GM12864 (cell line): Measurements from ENCODE around the gene RDH11.

Experiments used
- DNase-seq: peaks from one replicate; pipeline ENCODE4 v3.0.0-alpha.2; 2011; ENCODE audit warnings: low read depth
- H3K4me3 ChIP-seq: 2 replicates; pipeline ENCODE4 v1.5.1; 2011; ENCODE audit warnings: mild to moderate bottlenecking, low read depth, low read length, control low read depth
- TF ChIP-seq, protein P1 (sequence below): IDR thresholded peaks from 2 replicates; pipeline ENCODE4 v1.5.1; 2011; ENCODE audit warnings: low read depth, mild to moderate bottlenecking, moderate library complexity, low read length, control low read depth, inconsistent platforms; ENCODE audit errors: missing control alignments

RDH11 gene

DNA sequence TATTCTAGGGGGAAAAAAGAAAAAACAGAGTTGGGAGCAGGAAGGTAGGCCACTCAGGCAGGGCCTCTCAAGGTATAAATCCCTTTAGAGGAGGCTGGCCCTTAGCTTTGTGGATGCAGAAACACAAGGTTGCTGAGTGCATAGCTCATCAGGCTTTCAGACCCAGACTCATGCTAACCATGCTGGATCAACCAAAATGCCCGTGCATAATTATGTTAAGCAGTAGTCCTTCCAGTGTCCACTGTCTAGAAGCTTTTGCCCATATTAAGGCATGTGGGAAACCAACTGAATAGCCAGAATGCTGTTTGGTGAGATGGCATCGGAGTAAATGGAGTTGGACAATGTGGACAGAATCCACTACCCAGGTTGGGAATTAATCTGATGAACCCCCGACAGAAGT lies 56.9 kb downstream of the RDH11 start:
- H3K4me3 ChIP-seq, result no peak overlapping the region
- DNase-seq, result no peak
- TF ChIP-seq, protein P1, sequence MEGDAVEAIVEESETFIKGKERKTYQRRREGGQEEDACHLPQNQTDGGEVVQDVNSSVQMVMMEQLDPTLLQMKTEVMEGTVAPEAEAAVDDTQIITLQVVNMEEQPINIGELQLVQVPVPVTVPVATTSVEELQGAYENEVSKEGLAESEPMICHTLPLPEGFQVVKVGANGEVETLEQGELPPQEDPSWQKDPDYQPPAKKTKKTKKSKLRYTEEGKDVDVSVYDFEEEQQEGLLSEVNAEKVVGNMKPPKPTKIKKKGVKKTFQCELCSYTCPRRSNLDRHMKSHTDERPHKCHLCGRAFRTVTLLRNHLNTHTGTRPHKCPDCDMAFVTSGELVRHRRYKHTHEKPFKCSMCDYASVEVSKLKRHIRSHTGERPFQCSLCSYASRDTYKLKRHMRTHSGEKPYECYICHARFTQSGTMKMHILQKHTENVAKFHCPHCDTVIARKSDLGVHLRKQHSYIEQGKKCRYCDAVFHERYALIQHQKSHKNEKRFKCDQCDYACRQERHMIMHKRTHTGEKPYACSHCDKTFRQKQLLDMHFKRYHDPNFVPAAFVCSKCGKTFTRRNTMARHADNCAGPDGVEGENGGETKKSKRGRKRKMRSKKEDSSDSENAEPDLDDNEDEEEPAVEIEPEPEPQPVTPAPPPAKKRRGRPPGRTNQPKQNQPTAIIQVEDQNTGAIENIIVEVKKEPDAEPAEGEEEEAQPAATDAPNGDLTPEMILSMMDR, result no peak

DNA sequence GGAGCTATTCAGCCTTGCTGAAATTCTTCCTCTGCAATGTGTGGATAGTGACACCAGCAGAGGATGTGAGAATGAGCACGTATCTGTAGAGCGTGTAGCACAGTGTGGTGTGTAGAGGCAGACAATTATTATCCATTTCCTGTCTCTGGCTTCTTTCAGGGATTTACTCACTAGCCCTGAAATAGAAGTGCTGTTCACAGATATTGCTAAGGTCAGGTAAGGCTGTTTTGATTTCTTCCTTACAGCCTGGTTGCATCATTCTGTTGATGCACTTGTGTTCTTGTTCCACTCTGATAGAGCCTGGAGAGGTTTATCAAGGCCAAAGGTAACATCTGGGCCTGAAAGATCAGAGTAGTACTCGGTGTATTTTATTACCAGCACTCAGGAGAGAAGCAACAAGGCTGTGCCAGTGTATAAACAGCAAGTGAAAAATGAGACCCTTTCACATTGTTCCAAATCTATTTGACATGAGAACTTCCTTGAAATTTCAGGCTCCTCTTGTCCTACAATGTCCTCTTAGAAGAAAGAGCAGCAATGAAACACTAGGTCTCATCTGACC lies 59.1 kb downstream of the RDH11 start:
- no peak overlapping the region for H3K4me3 ChIP-seq
- DNase-seq, result no peak
- TF ChIP-seq, protein P1, result no peak

DNA sequence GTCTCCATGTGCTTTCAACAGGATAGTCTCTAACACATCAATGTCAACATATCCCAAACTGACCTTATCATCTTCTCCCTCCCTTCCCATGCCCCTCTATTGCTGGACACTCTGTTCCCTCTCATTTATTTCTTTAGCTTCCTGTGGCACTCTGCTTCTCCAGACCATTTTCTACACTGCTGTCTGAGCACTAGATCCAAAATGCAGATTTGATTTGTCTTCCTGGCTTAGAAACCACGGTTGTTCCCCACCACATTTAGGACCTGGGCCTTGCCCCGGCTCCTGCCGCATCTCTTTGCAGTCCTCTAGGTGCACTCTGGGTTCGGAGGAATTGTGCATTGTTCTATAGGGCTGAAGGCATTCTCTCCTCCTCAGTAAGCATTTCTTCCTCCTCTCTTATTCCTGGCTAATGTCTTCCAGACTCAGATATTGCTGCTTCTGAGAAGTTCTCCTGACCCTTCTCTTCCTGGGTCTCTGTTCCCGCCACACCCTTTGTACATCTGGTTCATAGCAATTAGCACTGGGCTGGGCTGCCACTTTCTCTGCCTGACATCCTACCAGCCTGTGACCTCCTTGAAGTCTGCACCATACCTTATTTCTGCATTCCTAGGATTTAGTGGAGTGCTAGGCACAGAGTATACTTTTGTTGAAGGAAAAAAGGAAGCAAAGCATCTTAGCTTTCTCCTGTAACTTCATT lies 62.0 kb downstream of the RDH11 start:
- no peak overlapping the region for H3K4me3 ChIP-seq
- no peak for DNase-seq
- TF ChIP-seq, protein P1, result no peak

DNA sequence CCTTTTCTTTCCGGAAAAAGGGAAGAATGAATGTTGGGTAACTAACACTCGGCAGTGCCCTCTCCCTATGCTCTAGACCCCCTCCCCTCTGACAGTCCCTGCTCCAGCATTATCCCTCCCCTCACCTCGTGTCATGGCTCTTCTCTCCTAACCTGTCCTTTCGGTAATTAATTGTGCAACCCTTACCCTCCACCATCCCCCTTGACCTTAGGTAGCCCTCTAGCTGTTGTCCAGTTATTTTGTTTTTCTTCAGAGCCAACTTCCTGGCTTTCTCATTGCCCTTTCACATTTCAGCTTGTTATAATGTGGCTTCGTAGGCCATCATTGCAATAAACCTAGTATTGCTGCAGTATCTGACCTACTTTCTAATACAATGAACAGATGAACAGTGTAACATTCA lies 64.6 kb downstream of the RDH11 start:
- H3K4me3 ChIP-seq, result no peak overlapping the region
- DNase-seq, result no peak
- TF ChIP-seq, protein P1, result no peak

DNA sequence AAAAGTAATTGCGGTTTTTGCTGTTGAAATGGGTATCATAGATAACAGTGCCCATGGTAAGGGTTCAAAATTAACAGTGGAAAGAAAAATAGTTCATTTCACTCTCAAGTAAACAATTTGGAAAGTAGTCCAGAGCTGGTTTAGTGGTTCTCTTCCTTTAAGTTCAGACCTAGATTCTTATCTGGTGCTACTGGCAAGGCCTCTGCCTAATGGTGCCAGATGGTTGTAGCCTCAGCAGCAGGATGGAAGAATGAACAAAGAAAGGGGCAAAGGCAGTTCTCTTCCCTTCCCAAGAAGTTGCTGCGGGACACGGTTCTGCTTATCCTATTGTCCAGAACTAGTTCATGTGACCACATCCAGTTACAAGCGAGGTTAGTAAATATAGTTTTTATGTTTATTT lies 65.4 kb downstream of the RDH11 start:
- no peak for DNase-seq
- TF ChIP-seq, protein P1, result no peak

DNA sequence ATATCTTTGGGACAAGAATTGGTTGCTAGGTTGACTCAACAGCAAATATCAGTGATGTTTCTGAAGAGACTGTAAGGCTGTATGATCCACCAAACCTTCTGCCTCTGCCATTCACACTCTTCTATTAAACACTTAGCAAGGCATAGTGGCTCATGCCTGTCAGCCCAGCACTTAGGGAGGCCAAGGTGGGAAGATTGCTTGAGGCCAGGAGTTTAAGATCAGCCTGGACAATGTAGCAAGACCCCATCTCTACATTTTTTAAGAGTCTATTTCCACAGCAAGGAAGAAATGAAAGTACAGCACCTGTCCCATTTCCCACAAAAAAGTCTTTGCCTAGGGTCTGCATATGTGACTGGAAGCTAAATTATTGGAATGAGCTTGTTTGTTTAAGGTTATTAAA lies 68.0 kb downstream of the RDH11 start:
- no peak overlapping the region for H3K4me3 ChIP-seq
- TF ChIP-seq, protein P1, result no peak
- DNase-seq, result no peak

More for the DNA sequence above, 65.4 kb downstream of the RDH11 start:
- H3K4me3 ChIP-seq, result no peak overlapping the region
